ENCODE results near the gene DTNA.
"Not testable (repeated sequence)": the region's sequence is repeated elsewhere in the genome, so short reads cannot be mapped to it uniquely, and the experiment has no call there.

DNA sequence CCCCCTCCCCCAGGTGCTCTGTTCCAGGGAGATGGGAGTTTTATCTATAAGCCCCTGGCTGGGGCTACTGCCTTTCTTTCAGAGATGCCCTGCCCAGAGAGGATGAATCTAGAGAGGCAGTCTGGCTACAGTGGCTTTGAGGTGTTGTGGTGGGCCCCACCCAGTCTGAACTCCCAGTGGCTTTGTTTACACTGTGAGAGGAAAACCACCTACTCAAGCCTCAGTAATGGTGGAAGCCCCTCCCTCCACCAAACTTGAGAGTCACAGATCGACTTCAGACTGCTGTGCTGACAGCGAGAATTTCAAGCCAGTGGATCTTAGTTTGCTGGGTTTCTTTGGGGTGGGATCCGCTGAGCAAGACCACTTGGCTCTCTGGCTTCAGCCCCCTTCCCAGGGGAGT is 20.3 kb upstream of the DTNA start:
- TF ChIP-seq, protein P1, sequence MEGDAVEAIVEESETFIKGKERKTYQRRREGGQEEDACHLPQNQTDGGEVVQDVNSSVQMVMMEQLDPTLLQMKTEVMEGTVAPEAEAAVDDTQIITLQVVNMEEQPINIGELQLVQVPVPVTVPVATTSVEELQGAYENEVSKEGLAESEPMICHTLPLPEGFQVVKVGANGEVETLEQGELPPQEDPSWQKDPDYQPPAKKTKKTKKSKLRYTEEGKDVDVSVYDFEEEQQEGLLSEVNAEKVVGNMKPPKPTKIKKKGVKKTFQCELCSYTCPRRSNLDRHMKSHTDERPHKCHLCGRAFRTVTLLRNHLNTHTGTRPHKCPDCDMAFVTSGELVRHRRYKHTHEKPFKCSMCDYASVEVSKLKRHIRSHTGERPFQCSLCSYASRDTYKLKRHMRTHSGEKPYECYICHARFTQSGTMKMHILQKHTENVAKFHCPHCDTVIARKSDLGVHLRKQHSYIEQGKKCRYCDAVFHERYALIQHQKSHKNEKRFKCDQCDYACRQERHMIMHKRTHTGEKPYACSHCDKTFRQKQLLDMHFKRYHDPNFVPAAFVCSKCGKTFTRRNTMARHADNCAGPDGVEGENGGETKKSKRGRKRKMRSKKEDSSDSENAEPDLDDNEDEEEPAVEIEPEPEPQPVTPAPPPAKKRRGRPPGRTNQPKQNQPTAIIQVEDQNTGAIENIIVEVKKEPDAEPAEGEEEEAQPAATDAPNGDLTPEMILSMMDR (IDR thresholded peaks at IDR 0.05; ENCODE audit: low read depth, low read length, poor library complexity, severe bottlenecking) = not testable (repeated sequence)
- not testable (repeated sequence) for TF ChIP-seq EZH2phosphoT487 (IDR thresholded peaks at IDR 0.05; ENCODE audit: borderline replicate concordance, low read length)

All from DOHH2 (cell line).